ENCODE results near the gene MYH2. TPM values are rescaled to one million over a fixed set of nuclear protein-coding genes. Genes with fewer than 3 reads are reported as not detected.

The MYH2 gene
- total RNA-seq, 6 experiments from 2014 or later: 0.18 to 0.81 (median 0.34) TPM; not detected in 2

DNA sequence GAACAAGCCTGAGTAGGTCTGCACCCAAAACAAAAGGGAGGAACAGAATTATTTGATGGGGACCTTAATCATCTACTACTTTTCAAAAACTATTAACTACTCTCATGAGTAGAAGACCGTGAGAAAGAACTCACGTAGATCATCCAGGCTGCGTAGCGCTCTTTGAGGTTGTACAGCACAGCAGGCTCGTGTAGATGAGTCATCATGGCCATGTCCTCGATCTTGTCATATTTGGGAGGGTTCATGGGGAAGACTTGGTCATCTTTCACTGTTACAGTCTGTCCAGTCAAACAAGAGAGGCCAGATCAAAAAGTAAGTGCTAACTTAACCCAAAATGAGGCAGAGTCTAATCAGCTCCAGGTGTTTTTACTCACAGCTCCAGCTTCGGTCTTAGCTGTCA lies 33.4 kb downstream of the MYH2 start:
- intact Hi-C loops (cut with DNase I): no loop called here
- no peak for ATAC-seq
- WGBS (ENCODE audit: insufficient coverage, low coverage, low lambda C conversion rate, missing lambda C conversion rate): 55% methylated on average over 7 of the region's 7 CpGs
- TF ChIP-seq, protein P1, sequence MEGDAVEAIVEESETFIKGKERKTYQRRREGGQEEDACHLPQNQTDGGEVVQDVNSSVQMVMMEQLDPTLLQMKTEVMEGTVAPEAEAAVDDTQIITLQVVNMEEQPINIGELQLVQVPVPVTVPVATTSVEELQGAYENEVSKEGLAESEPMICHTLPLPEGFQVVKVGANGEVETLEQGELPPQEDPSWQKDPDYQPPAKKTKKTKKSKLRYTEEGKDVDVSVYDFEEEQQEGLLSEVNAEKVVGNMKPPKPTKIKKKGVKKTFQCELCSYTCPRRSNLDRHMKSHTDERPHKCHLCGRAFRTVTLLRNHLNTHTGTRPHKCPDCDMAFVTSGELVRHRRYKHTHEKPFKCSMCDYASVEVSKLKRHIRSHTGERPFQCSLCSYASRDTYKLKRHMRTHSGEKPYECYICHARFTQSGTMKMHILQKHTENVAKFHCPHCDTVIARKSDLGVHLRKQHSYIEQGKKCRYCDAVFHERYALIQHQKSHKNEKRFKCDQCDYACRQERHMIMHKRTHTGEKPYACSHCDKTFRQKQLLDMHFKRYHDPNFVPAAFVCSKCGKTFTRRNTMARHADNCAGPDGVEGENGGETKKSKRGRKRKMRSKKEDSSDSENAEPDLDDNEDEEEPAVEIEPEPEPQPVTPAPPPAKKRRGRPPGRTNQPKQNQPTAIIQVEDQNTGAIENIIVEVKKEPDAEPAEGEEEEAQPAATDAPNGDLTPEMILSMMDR (IDR thresholded peaks at IDR 0.05): no peak
- TF ChIP-seq POLR2A (IDR thresholded peaks at IDR 0.05): no peak
- H3K36me3 ChIP-seq: no peaks in the 10 kb centered on the region
- DNase-seq: no peak
- H3K27me3 ChIP-seq: no peaks in the 10 kb centered on the region
- no peaks in the 10 kb centered on the region for H3K9me3 ChIP-seq
- no peak overlapping the region for H3K4me3 ChIP-seq
- H3K27ac ChIP-seq: no peak overlapping the region
- H3K4me1 ChIP-seq: no peaks in the 10 kb centered on the region

DNA sequence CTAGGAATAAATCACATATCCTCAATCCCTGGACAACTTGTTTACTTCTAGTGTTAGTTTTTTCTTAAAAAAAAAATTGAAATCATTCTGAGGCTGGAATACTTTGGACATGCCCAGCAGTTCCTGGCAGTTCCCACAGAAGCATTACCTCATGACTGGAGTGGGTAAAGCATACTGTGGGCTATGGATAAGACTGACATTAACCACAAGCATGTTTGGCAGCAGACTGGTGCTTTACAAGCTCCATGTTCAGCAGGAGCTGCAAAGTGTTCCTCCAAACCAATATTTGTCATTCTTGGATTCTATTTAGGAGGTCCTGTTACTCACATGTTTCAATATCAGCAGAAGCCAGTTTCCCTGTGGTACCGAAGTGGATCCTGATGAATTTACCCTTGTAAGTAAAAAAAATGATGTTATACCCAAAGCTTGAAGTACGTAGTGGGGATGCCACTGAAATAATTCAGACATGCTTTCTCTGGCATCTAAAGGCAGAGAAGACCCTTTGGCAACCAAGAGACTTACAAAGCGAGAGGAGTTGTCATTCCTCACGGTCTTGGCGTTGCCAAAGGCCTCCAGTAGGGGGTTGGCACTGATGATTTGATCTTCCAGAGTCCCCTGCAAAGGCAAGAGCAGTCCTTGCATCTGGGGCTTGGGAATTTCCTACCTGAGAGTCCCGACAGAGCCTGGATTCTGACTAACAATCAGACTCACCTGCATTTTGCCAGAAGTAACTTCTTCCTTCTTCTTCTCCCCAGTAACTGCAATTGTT lies 36.0 kb downstream of the MYH2 start:
- no peak overlapping the region for H3K4me3 ChIP-seq
- TF ChIP-seq, protein P1 (IDR thresholded peaks at IDR 0.05): no peak
- TF ChIP-seq POLR2A (IDR thresholded peaks at IDR 0.05): no peak
- DNase-seq: no peak
- 39% methylated on average over 5 of the region's 6 CpGs for WGBS (ENCODE audit: insufficient coverage, low coverage, low lambda C conversion rate, missing lambda C conversion rate)
- no peak overlapping the region for H3K27ac ChIP-seq
- no peaks in the 10 kb centered on the region for H3K9me3 ChIP-seq
- no peaks in the 10 kb centered on the region for H3K27me3 ChIP-seq
- ATAC-seq: no peak
- H3K36me3 ChIP-seq: no peaks in the 10 kb centered on the region
- intact Hi-C loops (cut with DNase I): no loop called here
- no peaks in the 10 kb centered on the region for H3K4me1 ChIP-seq

GRCh38 chr17:10512856-10513255 lies 36.6 kb downstream of the MYH2 start:
- intact Hi-C loops (cut with DNase I): no loop called here
- 36% methylated on average over 2 of the region's 2 CpGs for WGBS (ENCODE audit: insufficient coverage, low coverage, low lambda C conversion rate, missing lambda C conversion rate)

DNA sequence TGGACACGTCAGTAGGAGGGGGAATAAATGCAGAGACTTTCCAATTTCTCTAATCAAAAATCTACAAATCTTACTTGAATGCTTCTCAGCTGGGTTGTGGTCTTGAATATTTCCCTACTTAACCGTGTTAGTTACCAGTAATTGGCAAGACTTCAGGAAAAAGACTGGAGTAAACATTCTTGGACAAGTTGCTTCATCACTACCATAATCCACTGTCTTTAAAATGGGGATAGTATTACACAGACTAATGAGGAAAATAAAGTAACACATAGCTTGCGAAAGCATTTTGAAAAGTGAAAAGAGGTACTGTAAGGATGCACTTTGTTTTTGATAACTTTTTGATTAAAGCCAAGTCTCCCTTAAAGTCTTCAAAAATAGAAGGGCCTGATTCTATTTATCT lies 49.5 kb downstream of the MYH2 start:
- H3K9me3 ChIP-seq: no peaks in the 10 kb centered on the region

More at GRCh38 chr17:10512856-10513255, 36.6 kb downstream of the MYH2 start:
- no peak for DNase-seq
- TF ChIP-seq POLR2A (IDR thresholded peaks at IDR 0.05): no peak
- TF ChIP-seq, protein P1 (IDR thresholded peaks at IDR 0.05): no peak
- no peak overlapping the region for H3K27ac ChIP-seq
- H3K4me3 ChIP-seq: no peak overlapping the region
- no peaks in the 10 kb centered on the region for H3K27me3 ChIP-seq
- H3K9me3 ChIP-seq: no peaks in the 10 kb centered on the region
- no peak for ATAC-seq
- no peaks in the 10 kb centered on the region for H3K36me3 ChIP-seq
- no peaks in the 10 kb centered on the region for H3K4me1 ChIP-seq

More for the DNA sequence above, 49.5 kb downstream of the MYH2 start:
- DNase-seq: no peak
- Histone ChIP-seq H3K27me3 (no peaks in the 10 kb centered on the region), H3K27ac (no peak overlapping the region), H3K4me3 (no peak overlapping the region), H3K4me1 (no peaks in the 10 kb centered on the region), H3K36me3 (no peaks in the 10 kb centered on the region)
- no peak for ATAC-seq
- 56% methylated on average over 3 of the region's 3 CpGs for WGBS (ENCODE audit: insufficient coverage, low coverage, low lambda C conversion rate, missing lambda C conversion rate)
- intact Hi-C loops (cut with DNase I): no loop called here
- TF ChIP-seq, protein P1 (IDR thresholded peaks at IDR 0.05): no peak
- TF ChIP-seq POLR2A (IDR thresholded peaks at IDR 0.05): no peak

Data from right lobe of liver (tissue), 6 donors.